HS-5 (cell line): ENCODE results near the gene BBS1.
A peak's percentile ranks its signal among the peaks of the same experiment; 100 is the strongest.
"Not testable (repeated sequence)": the region's sequence is repeated elsewhere in the genome, so short reads cannot be mapped to it uniquely, and the experiment has no call there.

Source experiments
- DNase-seq: peaks from one replicate; pipeline ENCODE4 v3.0.0-alpha.2; 2012; ENCODE audit warnings: low read depth

Gene BBS1

DNA sequence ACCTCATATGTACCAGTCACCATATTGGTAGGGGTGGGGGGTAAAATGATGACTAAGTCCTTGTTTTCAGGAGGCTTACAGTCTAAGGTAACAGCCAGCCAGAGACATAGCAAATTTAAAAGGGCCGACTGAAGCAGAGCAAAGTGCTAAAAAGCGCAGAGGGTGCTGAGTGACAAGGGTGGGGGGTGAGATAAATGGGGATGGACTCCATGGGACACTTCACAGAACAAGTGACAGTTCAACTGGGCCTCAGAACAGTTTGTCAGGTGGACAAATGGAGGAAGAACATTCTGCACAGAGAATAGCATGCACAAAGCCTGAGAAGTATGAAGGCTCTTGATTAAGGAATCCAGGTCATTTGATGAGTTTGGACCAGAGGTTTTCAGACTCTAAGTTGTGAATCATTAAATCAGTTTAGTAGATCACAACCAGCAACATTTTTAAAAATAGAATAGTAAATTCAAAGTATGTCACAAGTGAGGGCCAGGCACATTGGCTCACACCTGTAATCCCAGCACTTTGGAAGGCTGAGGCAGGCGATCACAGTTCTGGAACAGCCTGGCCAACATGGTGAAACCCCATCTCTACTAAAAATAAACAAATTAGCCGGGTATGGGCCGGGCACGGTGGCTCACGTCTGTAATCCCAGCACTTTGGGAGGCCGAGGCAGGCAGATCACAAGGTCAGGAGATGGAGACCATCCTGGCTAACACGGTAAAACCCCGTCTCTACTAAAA lies 14.0 kb downstream of the BBS1 start:
- DNase-seq, result no peak

DNA sequence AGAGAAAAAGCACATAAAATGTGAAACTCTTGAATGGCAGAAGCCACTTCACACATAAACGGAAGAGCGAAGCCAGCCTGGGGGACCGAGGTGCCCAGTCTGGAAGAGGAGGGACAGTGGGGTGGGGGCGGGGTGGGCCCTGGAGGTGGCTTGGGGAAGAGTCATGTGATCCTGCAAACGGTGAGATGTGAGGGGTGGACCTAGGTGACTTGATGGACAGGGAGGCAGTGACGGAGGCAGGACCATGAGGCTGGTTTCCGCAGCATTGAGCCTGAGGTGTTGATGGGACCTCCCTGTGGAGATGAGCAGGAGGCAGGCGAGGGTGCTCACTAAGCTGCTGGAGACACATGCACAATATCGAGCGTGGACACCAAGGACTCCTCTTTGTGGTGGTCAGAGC lies 18.6 kb downstream of the BBS1 start:
- no peak for DNase-seq

DNA sequence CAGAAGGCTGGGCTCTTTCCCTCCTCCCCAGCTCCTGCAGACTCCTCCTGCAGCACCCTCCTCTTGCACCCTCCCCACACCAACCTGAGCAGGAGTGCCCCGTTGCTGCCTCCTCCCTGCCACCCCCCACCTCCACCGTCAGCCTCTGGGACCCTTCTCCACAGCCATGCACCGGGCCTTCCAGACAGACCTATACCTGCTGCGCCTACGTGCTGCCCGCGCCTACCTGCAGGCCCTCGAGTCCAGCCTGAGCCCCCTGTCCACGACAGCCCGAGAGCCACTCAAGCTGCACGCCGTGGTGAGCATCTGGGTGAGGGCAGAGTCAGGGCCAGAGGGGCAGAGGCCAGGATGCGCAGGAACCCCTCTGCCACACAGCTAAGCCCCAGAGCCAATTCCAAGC lies 19.2 kb downstream of the BBS1 start:
- no peak for DNase-seq

DNA sequence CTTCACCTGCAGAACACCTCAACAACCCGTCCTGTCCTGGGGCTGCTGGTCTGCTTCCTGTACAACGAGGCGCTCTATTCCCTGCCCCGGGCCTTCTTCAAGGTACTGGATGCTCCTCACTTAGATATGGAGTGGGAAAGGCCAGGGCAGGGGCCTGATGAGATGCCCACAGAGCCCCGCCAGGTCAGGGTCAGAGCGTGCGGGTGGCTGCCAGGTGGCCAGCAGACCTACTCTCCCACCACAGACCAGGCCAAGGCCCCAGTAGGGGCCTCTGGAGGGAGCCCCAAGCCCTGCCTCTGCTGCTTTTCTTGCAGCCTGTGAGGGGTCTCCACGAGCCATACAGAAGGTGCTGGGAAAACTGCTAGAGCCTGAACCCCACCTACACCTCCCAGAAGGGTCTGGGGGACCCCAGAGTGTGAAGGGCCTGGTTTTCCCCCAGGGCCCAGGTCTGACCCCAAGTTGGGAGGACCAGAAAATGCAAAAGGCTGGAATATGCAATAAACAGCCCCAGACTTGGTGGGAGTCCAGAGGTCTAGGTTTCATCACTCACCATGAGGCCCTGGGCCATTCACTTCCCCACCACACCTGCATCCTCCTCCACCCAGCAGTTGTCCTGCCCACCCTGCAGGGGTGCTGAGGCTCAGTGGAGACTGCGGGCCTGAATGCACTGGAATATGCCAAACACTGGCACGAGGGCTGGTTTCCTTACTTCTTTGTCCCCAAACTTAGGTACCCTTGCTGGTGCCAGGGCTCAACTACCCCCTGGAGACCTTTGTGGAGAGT lies 20.7 kb downstream of the BBS1 start:
- DNase-seq, result no peak

DNA sequence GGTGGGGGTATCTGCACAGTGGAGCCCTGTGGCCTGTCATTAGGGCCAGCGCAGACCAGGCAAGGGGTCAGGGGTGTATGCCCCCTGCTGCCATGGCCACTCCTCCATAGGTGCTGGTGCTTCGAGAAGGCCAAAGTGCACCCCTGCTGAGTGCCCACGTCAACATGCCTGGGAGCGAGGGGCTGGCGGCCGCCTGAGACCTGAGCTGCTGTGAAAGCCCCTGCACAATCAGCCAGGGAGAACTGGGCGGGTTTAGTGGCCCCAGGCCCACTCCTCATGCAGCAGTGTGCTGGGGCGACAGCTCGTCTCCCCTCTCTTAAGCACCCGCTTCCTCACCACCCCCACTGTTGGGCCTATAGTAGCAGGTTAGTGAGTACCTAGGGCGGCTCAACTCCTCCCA lies 21.4 kb downstream of the BBS1 start:
- DNase-seq, result no peak

DNA sequence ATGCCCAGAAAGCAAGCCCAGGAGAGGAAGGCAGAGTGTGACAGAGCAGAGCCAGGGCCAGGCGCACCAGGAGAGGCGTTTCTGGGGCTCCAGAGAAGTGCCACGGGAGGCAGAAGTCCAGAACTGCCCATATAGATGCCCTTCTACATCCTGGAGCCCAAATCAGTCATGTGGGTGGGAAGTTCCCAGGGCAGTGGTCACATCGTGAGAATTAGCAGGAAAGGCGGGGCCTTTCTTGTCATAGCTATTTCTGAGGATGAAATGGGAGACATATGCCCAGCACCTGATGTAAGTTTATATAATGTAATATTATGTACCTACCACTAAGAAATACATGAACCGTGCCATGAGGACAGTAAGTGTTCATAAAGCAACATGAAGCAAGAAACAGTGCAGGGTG lies 22.3 kb downstream of the BBS1 start:
- no peak for DNase-seq

DNA sequence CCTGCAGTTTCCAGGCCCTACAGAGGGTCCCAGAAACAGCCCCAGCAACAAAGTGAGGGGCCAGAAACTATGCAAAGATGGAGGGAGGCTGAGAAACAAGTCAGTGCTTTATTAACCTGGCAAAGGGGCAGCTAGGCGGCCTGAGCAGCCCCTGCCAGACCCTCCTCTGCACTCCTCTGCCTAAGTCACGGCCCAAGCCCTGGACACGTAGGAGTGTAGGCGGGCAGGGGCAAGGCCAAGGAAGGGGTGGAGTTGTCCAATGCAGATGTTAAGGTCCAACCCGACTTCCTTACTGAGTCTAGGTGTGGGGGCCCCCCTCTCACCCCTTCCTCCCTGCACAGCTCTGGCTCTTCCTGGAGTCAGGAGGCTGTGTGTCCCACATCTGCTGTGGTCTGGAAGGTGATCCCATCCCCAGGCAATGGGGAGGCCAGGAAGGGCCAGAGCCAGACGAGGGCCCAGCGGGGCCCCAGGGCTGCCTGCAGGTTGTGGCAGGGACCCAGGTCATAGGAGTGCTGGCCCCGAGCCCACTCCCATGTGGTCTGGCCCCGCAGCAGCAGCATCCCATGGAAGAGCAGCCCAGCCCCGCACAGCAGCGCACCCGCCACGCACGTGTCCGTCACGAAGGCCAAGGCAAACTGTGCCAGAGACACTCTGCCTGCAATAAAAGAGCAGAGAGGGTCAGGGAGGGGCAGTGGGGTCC lies 28.9 kb downstream of the BBS1 start:
- DNase-seq, result no peak

DNA sequence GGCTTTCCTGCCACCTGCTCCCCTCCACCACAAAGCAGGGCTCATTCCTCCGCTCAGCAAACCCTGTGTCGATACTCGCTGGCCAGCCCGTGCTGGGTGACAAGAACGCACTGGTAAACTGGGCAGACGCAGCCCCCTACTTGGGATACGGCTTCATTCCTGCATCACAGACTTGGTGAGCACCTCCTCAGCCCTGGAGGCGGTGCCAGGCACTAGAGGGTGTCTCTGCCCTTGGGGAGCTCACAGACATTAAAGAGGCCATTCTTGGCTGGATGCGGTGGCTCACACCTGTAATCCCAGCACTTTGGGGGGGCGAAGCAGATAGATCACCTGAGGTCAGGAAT lies 29.4 kb downstream of the BBS1 start:
- DNase-seq, result no peak

DNA sequence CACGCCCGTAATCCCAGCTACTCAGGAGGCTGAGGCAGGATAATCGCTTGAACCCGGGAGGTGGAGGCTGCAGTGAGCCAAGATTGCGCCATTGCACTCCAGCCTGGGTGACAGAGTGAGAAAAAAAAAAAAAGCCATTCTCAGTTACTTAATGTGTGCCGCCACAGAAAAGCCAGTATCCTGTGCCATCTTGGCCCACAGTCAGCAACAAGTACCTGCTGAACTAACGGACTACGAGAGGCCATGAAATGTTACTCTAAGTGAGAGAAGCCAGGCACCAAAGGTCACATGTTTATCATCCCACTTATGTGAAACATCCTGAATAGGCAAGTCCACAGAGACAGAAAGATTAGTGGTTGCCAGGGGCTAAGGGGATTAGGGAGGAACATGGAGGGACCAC lies 30.2 kb downstream of the BBS1 start:
- not testable (repeated sequence) for DNase-seq

DNA sequence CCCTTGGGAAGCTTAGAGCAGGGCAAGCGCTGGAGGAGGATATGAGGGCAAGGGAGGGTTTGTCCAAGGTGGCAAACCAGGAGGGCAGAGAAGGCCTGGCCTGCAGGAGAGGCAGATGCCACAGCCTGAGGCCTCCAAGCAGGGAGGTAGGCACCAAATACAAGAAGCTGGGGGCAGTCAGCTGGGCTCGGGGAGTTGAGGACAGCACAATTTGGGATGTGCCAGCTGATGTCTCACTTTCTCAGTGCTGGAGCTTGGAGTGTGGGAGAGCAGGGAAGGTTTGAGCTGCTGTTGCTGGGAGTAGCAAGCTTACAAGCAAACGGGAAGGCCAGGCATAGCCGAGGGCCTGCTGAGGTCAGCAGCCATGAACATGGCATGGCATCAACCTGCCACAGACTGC lies 31.5 kb downstream of the BBS1 start:
- no peak for DNase-seq

DNA sequence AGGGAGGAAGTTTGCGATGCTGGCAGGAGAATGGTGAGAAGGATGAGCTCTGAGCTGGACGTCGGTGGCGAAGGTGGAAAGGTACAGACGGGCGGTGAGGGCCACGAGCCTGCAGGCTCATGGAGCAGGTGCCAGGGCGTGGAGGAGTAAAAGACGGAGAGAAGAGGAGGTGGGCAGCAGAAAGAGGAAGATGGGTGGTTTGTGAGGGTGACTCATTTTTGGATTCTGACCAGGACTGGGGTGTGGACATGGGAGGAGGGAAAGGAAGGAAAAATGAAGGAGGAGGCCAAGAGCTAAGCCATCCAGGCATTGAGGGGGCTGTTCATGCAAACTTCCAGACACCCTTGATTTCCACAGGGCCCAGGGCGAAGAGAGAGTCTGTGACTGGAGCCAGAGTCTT lies 31.9 kb downstream of the BBS1 start:
- DNase-seq, result no peak

DNA sequence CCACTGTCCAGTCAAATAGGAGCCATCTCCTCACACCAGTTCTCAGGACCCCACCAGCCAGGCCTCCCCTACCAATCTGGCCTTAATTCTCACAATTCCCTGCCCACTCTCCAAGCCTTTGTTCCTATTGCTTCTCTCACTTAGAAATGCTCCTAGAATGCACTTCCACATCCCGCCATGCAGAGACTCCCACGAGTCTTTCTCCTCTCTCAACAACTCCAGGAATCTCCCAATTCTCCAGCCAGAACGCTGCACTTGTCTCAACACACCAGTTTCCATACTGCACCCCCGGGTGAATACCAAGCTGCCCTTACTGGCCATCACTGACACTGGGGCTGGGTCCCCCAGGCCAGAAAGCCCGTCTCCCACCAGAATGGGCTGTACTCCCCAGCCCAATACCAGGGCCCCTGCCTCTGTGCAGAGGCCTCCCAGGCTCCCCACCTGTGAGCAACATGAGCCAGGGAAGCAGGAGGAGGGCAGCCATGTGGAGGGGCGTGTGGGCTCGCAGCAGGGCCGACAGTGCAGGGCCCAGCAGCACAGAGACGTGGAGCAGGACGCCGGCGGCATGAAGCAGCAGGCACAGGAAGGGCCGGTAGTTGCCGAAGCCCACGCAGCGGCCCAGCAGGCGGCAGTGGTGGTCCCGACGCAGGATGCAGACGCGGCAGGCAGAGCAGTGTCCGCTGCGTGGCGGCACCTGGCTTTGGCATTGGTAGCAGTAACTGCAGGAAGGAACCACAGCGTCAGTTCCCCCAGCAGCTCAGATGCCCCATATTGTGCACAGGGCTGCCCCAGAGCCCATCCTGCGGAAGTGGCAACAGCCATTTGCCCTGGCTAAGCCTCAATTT lies 33.0 kb downstream of the BBS1 start:
- no peak for DNase-seq

DNA sequence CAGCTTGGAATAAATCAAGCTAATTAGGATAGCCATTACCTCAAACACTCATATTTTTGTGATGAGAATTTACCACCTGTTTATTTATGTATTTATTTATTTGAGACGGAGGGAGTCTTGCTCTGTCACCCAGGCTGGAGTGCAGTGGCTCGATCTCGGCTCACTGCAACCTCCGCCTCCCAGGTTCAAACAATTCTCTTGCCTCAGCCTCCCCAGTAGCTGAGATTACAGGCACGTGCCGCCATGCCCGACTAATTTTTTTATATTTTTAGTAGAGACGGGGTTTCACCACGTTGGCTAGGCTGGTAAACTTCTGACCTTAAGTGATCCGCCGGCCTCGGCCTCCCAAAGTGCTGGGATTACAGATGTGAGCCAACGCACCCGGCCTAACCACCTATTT lies 34.5 kb downstream of the BBS1 start:
- not testable (repeated sequence) for DNase-seq

DNA sequence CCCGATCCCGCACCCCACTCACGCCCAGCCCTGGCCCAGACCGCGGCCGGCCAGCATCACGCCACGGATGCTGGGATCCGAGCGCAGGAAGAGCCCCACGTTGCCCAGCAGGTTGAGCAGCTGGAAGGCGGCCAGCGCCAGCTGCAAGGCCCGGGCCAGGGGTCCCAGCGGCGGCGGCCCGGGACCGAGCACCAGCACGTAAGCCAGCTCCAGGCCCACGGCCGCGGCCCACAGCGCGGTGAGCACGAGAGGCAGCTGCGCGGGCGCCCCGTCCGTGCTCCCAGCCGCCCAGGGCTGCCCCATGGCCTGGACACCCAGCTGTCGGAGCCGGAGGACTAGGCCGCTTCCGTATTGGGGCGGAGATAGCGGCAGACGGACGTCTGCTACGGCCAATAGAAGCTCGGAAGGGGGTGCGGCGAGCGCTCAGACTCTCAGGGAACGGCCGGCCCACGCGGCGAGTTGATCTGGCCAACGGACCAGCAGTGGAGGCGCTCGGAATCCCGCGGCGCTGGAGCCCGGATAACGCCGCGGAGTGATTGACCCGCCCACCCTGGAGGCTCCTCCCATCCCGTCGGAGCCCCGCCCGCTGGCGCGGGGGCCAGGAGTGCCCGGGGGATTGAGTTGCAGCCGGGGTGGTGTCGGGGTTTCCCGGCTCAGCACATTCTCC lies 35.4 kb downstream of the BBS1 start, which contains the start of gene ZDHHC24:
Gene ZDHHC24 (minus strand): TSS at position 348 of the 667 bp plus-strand sequence. CDS start 45 bp downstream, at position 303.
- peak; percentile 86 for DNase-seq

DNA sequence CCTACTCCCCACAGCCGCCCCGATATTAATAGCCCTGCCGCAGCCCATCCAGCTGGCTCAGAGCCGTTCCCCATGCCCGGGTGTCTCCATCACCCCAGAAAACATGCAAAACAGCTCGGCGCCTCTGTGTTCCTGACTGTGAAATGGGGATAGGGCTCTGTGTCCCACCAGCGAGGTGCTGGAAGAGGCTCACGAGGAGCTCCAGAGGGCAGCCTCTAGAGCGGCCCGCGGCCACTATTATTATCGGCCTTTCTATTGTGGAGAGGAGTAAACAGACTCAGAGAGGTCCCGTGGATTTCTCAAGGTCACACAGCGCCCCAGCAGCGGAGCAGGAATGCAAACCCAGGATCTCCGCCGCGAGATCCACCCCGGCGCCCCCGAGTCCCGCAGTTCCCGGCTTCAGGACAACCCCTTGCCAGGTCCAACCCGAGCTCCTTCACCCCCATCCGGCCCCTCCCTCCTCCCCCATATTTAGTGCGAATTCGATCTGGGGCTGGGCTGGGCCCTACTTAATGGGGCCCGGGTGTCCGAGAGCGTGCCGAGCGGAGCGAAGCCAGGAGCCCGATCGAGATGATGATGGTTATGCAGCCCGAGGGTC lies 36.0 kb downstream of the BBS1 start, which contains the start of gene ACTN3:
Gene ACTN3 (plus strand): TSS at position 536 of the 598 bp plus-strand sequence. CDS start 35 bp downstream, at position 571.
- DNase-seq, result no peak

DNA sequence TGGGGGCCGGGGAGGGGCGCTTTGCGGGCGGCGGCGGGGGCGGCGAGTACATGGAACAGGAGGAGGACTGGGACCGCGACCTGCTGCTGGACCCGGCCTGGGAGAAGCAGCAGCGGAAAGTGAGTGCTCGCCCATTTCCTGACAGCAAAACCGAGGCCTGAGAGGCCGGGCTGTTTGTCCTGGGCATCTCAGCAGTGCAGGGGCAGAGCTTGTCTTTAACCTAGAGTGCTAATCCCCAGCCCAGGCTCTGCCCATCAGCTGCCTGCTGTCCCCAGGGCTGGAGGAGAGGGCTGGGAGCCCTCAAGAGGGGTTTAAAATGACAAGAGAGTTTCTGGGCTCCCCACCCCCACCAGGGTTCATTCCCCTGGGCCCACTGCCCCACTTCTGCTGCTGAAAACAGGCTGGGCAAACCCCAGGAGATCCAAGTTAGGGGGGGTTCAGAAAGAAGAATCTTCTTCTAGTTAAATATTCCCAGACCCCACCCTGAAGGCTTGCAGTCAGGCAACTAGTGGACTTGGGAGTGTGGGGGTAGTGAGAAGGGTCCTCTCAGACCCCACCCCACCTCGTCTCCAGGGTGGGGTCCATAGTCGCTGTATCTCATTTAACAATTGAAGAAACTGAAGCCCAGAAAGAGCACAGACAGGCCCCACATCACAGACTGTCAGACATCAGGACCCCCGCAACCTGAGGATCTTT lies 36.7 kb downstream of the BBS1 start:
- no peak for DNase-seq

DNA sequence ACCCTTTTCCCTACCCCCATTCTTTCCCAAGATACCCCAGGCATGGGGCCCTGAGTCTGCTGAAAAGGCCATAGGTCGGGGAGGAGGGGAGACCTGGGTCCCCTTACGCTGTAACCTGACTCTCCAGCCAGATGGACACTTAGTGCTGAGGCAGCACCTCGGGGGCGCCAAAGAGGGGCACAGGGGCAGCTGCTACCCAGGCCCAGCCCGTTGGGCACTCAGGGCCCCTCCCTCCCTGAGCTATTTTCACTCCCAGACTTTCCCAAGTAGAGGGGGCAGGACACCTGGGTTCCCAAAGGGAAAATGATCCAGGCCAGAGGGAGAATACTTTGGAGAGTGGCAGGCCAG lies 37.2 kb downstream of the BBS1 start:
- DNase-seq, result no peak

DNA sequence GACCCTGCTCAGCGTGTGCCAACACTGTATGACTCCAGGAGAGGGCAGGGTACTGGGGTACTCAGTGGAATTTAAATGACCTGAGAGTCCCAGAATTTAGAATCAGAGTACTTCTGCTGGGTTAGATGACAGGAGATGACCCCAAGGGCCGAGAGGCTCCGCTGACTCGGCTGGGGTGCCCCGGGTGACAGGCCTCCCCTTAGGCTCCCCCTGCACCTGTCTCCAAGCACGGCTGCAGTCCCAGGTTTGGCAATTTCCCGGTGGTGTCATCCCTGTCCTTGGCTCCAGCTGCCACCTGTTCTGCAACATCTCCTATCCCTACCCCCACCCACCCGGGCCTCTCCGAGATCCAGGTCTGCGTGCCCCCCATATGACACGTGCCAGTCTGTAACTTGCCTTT lies 37.6 kb downstream of the BBS1 start:
- no peak for DNase-seq

DNA sequence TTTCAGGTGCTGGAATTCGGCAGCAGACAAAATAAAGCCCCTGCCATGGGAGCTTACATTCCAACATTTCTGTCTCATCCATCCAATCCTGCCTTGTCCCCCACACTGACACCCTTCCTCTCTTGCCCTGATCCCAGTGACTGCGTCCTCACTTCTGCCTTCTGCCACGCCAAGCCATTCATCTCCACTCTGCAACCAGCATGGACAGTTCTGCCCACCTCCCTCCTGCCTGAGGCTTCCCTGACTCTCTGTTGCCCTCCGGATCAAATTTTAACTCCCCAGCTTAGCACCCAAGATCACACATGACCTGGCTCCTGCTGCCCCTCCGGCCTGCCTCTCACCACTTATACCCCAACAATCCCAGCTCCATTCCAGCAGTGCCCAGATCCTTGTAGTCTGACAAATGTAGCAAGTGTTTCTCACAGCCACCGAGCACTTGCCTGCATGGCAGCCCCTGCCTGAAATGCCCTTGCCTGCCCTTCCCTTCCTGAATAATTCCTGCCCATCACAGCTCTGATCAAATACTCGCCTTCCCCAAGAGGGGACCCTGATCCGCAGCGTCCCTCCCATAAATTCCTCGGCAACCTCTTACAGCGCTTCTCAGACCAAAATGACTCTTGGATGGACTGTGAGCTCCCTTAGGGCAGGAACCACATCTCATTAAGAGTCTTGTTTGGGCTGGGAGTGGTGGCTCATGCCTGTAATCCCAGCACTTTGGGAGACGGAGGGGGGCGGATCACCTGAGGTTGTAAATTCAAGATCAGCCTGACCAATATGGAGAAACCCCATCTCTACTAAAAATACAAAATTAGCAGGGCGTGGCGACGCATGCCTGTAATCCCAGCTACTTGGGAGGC lies 38.6 kb downstream of the BBS1 start:
- no peak for DNase-seq

DNA sequence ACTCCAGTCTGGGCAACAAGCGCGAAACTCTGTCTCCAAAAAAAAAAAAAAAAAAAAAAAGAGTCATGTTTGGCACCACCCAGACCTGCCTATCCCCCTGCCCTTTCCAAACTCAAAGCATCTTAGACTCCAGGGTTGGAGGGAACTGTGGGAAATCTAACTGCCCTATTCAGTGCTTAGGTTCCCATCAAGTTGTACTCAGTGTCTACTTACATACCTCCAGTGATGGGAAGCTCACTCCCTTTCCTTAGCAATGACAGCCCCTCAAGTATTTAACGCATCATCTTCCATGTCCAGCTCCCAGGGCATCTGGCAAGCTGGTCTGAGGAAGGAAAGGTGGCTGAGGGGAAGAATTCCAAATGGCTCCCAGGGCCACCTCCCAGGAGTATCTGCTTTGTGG lies 39.3 kb downstream of the BBS1 start:
- no peak for DNase-seq
